Breast epithelium (tissue), 4 donors: Measurements from ENCODE around the gene ANKS1B. TPM values are rescaled to one million over a fixed set of nuclear protein-coding genes. Genes with fewer than 3 reads are reported as not detected.

ENCODE experiments used
- DNase-seq, 2 donors: peaks; one replicate each; pipeline ENCODE4 v3.0.0-alpha.2; 2019; ENCODE audit warnings: low spot score in 2 of 2
- H3K27ac ChIP-seq, 2 donors: fragments of 200-600 bp; sonication (generic) in 1 of 2; one replicate each; pipeline ENCODE4 v1.5.1; 2016 to 2019; ENCODE audit warnings: mild to moderate bottlenecking in 1 of 2
- H3K27me3 ChIP-seq, 2 donors: fragments of 200-600 bp; sonication (generic) in 1 of 2; one replicate each; pipeline versions ENCODE4 v1.5.1 to v1.6.0; 2017 to 2019; ENCODE audit warnings: control low read depth in 1 of 2, mild to moderate bottlenecking in 1 of 2
- H3K36me3 ChIP-seq: fragments of 200-600 bp; one replicate; pipeline ENCODE4 v1.5.1; 2019
- H3K4me1 ChIP-seq, 2 donors: fragments of 200-600 bp; sonication (generic); one replicate each; pipeline ENCODE4 v1.5.1; 2016 to 2019; ENCODE audit warnings: control low read depth in 1 of 2
- H3K4me3 ChIP-seq, 3 donors: fragments of 200-600 bp; sonication (generic); 1 replicate in 2 of 3; 2 replicates in 1 of 3; pipeline ENCODE4 v1.5.1; 2016 to 2019; ENCODE audit warnings: mild to moderate bottlenecking in 3 of 3, moderate library complexity in 2 of 3
- H3K9me3 ChIP-seq, 2 donors: fragments of 200-600 bp; sonication (generic) in 1 of 2; one replicate each; pipeline ENCODE4 v1.5.1; 2016 to 2019; ENCODE audit warnings: control low read depth in 1 of 2
- CTCF ChIP-seq, 3 donors: fragments of 450-650 bp; IDR thresholded peaks; one replicate each; pipeline ENCODE4 v1.5.1; 2016 to 2017; ENCODE audit warnings: antibody characterized with exemption in 3 of 3, mild to moderate bottlenecking in 3 of 3, moderate library complexity in 3 of 3
- POLR2A ChIP-seq: fragments of 450-650 bp; IDR thresholded peaks from one replicate; pipeline ENCODE4 v1.6.1; 2016; ENCODE audit warnings: antibody characterized with exemption, mild to moderate bottlenecking, moderate library complexity
- POLR2AphosphoS5 ChIP-seq, 3 donors: sonication (generic); formaldehyde crosslinking; IDR thresholded peaks; one replicate each; pipeline ENCODE4 v1.6.1; 2017; ENCODE audit warnings: antibody characterized with exemption in 3 of 3
- intact Hi-C: fragments of 100-400 bp; cut with DNase I; formaldehyde crosslinking; loops from one replicate; pipeline ENCODE4 v1.15.1; 2023; ENCODE audit warnings: low total_unique reads
- total RNA-seq, 3 donors: library from RNA; depleted of rRNA; stranded (reverse); fragments of >200 nt; gene quantifications; one replicate each; pipeline ENCODE4 v1.1.0, GENCODE V29; 2016

Gene ANKS1B
- total RNA-seq, 3 donors from 2014 or later: 16.6 to 115 (median 32.4) TPM

- no peaks in the 10 kb centered on the region for H3K36me3 ChIP-seq
- intact Hi-C loops: no loop called here
- H3K27me3 ChIP-seq: no peaks in the 10 kb centered on the region
- no peak overlapping the region for H3K27ac ChIP-seq
- TF ChIP-seq POLR2AphosphoS5 (IDR thresholded peaks at IDR 0.05): no peak
- TF ChIP-seq CTCF (IDR thresholded peaks at IDR 0.05): no peak
- TF ChIP-seq POLR2A: no peak
- H3K4me3 ChIP-seq: no peak overlapping the region
- no peaks in the 10 kb centered on the region for H3K4me1 ChIP-seq
- DNase-seq: no peak
- no peaks in the 10 kb centered on the region for H3K9me3 ChIP-seq
Observed at GRCh38 chr12:98821866-98822265, 1162.9 kb downstream of the ANKS1B start.

GRCh38 chr12:98821232-98821631 is 1163.5 kb downstream of the ANKS1B start:
- Histone ChIP-seq H3K27ac (no peak overlapping the region), H3K4me1 (no peaks in the 10 kb centered on the region), H3K27me3 (no peaks in the 10 kb centered on the region), H3K36me3 (no peaks in the 10 kb centered on the region), H3K4me3 (no peak overlapping the region), H3K9me3 (no peaks in the 10 kb centered on the region)
- no peak for DNase-seq
- no peak for TF ChIP-seq POLR2A
- no peak for TF ChIP-seq POLR2AphosphoS5 (IDR thresholded peaks at IDR 0.05)
- TF ChIP-seq CTCF (IDR thresholded peaks at IDR 0.05): no peak
- intact Hi-C loops: no loop called here

GRCh38 chr12:98819821-98820404 is 1164.8 kb downstream of the ANKS1B start:
- no peaks in the 10 kb centered on the region for H3K27me3 ChIP-seq
- no peaks in the 10 kb centered on the region for H3K4me1 ChIP-seq
- no peak overlapping the region for H3K27ac ChIP-seq
- DNase-seq: no peak
- H3K4me3 ChIP-seq: no peak overlapping the region
- no peaks in the 10 kb centered on the region for H3K9me3 ChIP-seq
- intact Hi-C loops: no loop called here
- TF ChIP-seq CTCF (IDR thresholded peaks at IDR 0.05) (no peak), POLR2AphosphoS5 (IDR thresholded peaks at IDR 0.05) (no peak), POLR2A (no peak)
- H3K36me3 ChIP-seq: no peaks in the 10 kb centered on the region

DNA sequence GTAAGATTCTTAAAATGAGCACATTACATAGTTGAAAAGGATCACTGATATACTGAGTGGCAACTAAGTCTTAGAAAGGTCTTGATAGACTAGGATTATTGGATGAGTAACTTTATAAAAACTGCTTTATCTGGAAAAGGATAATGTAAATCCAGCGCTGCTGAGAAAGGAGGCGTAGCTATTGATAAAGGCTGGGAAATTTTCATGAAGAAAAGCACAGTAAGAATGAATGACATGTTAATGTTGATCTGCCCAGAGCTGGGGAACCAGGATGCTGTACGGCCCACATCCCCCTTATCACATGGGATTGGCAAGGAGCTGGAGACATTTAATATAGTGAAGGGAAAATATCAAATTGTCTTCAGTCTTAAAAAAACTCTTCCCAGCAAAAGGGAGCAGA is 1165.7 kb downstream of the ANKS1B start:
- H3K27me3 ChIP-seq: no peaks in the 10 kb centered on the region
- no peak overlapping the region for H3K4me3 ChIP-seq
- DNase-seq: no peak
- no peak overlapping the region for H3K27ac ChIP-seq
- no peaks in the 10 kb centered on the region for H3K9me3 ChIP-seq
- intact Hi-C loops: no loop called here
- H3K36me3 ChIP-seq: no peaks in the 10 kb centered on the region
- TF ChIP-seq CTCF (IDR thresholded peaks at IDR 0.05) (no peak), POLR2AphosphoS5 (IDR thresholded peaks at IDR 0.05) (no peak), POLR2A (no peak)
- no peaks in the 10 kb centered on the region for H3K4me1 ChIP-seq

DNA sequence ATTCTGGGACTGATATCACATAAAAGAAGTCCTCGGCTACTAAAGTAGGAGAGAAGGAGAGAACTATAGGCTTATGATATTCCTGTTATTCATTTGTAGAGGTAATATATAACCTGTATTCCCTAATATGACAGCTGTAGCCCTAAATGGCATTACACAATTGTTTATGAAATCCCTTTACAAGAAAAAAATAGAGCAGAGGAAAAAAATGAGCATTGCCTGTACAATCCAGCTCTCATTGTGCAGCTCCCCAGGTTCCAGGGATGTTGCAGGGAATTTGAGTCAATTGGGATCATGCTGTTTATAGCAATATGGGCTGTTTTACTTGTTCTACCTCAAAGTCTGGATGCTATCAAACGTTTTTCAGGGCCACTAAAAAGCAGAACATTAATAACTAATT is 1166.5 kb downstream of the ANKS1B start:
- intact Hi-C loops: no loop called here
- no peaks in the 10 kb centered on the region for H3K4me1 ChIP-seq
- no peaks in the 10 kb centered on the region for H3K36me3 ChIP-seq
- TF ChIP-seq POLR2AphosphoS5 (IDR thresholded peaks at IDR 0.05) (no peak), CTCF (IDR thresholded peaks at IDR 0.05) (no peak), POLR2A (no peak)
- H3K27ac ChIP-seq: no peak overlapping the region
- no peaks in the 10 kb centered on the region for H3K9me3 ChIP-seq
- DNase-seq: no peak
- no peak overlapping the region for H3K4me3 ChIP-seq
- no peaks in the 10 kb centered on the region for H3K27me3 ChIP-seq
